ENCODE results near the gene CERS6.

GRCh38 chr2:168613551-168613950 is 157.5 kb downstream of the CERS6 start:
- TF ChIP-seq CTCF (optimal IDR thresholded peaks at IDR 0.05 in 1 of 3, IDR thresholded peaks at IDR 0.05 in 1 of 3, conservative IDR thresholded peaks at IDR 0.05 in 1 of 3; ENCODE audit: extremely low read depth in 1 of 3, insufficient read depth in 2 of 3, low read length in 3 of 3) (no peak), EZH2 (IDR thresholded peaks at IDR 0.05; ENCODE audit: low read length) (no peak)
